OCI-LY7 (cell line): ENCODE data around the gene BICD2. TPM values are rescaled to one million over a fixed set of nuclear protein-coding genes. Genes with fewer than 3 reads are reported as not detected.

Experiments used
- BruUV-seq: library from RNA; stranded (reverse); fragments of 400-500 nt; replicated peaks from 2 replicates; lab custom pipeline; 2021; lab: Mats Ljungman, UMichigan
- CTCF ChIA-PET: fragments of 300-600 bp; sonication (Branson Sonifier 250); formaldehyde crosslinking; loops from one replicate; lab custom pipeline; 2022; ENCODE audit warnings: antibody characterized with exemption; ENCODE audit not compliant: unreplicated experiment; lab: Charles Lee
- POLR2A ChIA-PET: fragments of 300-600 bp; sonication (Branson Sonifier 250); formaldehyde crosslinking; loops from one replicate; lab custom pipeline; 2022; ENCODE audit warnings: antibody characterized with exemption; lab: Charles Lee
- DNase-seq: peaks from one replicate; pipeline ENCODE4 v3.0.0-alpha.2; 2015; ENCODE audit warnings: low spot score
- H2AFZ ChIP-seq: fragments of 200-600 bp; sonication (generic), shearing (Covaris generic); 2 replicates; pipeline ENCODE4 v1.6.1; 2014; ENCODE audit warnings: mild to moderate bottlenecking, antibody characterized with exemption, low read length, moderate library complexity
- H3K27ac ChIP-seq: fragments of 200-600 bp; sonication (generic); 2 replicates; pipeline ENCODE4 v1.5.1; 2014; ENCODE audit warnings: mixed run types, low read depth, mild to moderate bottlenecking, moderate library complexity, low read length, inconsistent platforms; ENCODE audit not compliant: poor library complexity, severe bottlenecking
- H3K36me3 ChIP-seq: fragments of 200-600 bp; sonication (generic); 2 replicates; pipeline ENCODE4 v1.6.1; 2014; ENCODE audit warnings: mild to moderate bottlenecking, antibody characterized with exemption, low read length, moderate library complexity, mixed read lengths; ENCODE audit not compliant: insufficient read depth
- H3K4me1 ChIP-seq: fragments of 200-600 bp; sonication (generic); 2 replicates; pipeline ENCODE4 v1.5.1; 2014; ENCODE audit warnings: mild to moderate bottlenecking, low read length; ENCODE audit not compliant: insufficient read depth, poor library complexity, severe bottlenecking
- H3K4me2 ChIP-seq: fragments of 200-600 bp; sonication (generic); 2 replicates; pipeline ENCODE4 v1.6.1; 2014; ENCODE audit warnings: mild to moderate bottlenecking, low read length
- H3K4me3 ChIP-seq: fragments of 200-600 bp; sonication (generic); 2 replicates; pipeline ENCODE4 v1.5.1; 2014; ENCODE audit warnings: mild to moderate bottlenecking, low read depth, low read length; ENCODE audit not compliant: poor library complexity, severe bottlenecking
- H3K79me2 ChIP-seq: fragments of 200-600 bp; sonication (generic); 2 replicates; pipeline ENCODE4 v1.6.1; 2016; ENCODE audit warnings: low read depth, mild to moderate bottlenecking, low read length, moderate library complexity, mixed read lengths; ENCODE audit not compliant: insufficient read depth
- H3K9me2 ChIP-seq: fragments of 200-600 bp; sonication (generic); 2 replicates; pipeline ENCODE4 v1.6.1; 2016; ENCODE audit warnings: mild to moderate bottlenecking, low read length, mixed read lengths; ENCODE audit not compliant: insufficient read depth
- H3K9me3 ChIP-seq: fragments of 200-600 bp; sonication (generic); 2 replicates; pipeline ENCODE4 v1.6.1; 2014; ENCODE audit warnings: mild to moderate bottlenecking, mixed run types, low read length, mixed read lengths
- H4K20me1 ChIP-seq: fragments of 200-600 bp; sonication (generic); 2 replicates; pipeline ENCODE4 v1.6.1; 2014; ENCODE audit warnings: mild to moderate bottlenecking, antibody characterized with exemption, low read length, moderate library complexity, mixed read lengths; ENCODE audit not compliant: insufficient read depth
- EZH2phosphoT487 ChIP-seq: fragments of 200-600 bp; sonication (generic); IDR thresholded peaks from 2 replicates; pipeline ENCODE4 v1.6.1; 2018; ENCODE audit warnings: low read depth, borderline replicate concordance, mild to moderate bottlenecking, mixed run types, antibody characterized with exemption, low read length, moderate library complexity, mixed read lengths
- intact Hi-C: fragments of 100-400 bp; cut with micrococcal nuclease; formaldehyde crosslinking; loops from one replicate; pipeline ENCODE4 v1.10.0; 2022; ENCODE audit not compliant: unreplicated experiment
- total RNA-seq, 2 experiments: library from RNA; depleted of rRNA in 1 of 2; stranded (reverse); fragments of >200 nt in 1 of 2; shearing (Covaris generic) in 1 of 2; gene quantifications; 2 replicates each; pipeline ENCODE4 v1.2.3, GENCODE V29; 2014 to 2022
- TF ChIP-seq, protein P1 (sequence below): fragments of 200-600 bp; sonication (generic); conservative IDR thresholded peaks from 2 replicates; pipeline ENCODE4 v1.5.1; 2014; ENCODE audit warnings: mild to moderate bottlenecking, antibody characterized with exemption, low read length, moderate library complexity, mixed read lengths

The BICD2 gene
- total RNA-seq, 2 experiments from 2014 or later, result 46.5 to 71.0 TPM

- Histone ChIP-seq H3K9me2 (no peaks in the 10 kb centered on the region), H2AFZ (no peak overlapping the region), H3K4me1 (peaks cover 77% of the 10 kb centered on the region), H3K4me3 (no peak overlapping the region), H3K4me2 (no peak overlapping the region), H3K79me2 (peaks cover 16% of the 10 kb centered on the region), H4K20me1 (no peaks in the 10 kb centered on the region), H3K36me3 (peaks cover 81% of the 10 kb centered on the region), H3K27ac (no peak overlapping the region), H3K9me3 (no peaks in the 10 kb centered on the region)
- intact Hi-C loops, result no loop called here
- ChIA-PET POLR2A (interaction anchor here (1.2 to 2.3 kb wide), 2 partner anchors 10 to 45 kb away, joined by 3 to 10 read pairs; partner anchors contain the start of gene BICD2), CTCF (interaction anchor here (0.5 kb wide), 1 partner anchor 68 kb away, joined by 3 read pairs; no protein-coding TSS in a partner anchor)
- no peak for DNase-seq
- TF ChIP-seq EZH2phosphoT487, result no peak
- TF ChIP-seq, protein P1, sequence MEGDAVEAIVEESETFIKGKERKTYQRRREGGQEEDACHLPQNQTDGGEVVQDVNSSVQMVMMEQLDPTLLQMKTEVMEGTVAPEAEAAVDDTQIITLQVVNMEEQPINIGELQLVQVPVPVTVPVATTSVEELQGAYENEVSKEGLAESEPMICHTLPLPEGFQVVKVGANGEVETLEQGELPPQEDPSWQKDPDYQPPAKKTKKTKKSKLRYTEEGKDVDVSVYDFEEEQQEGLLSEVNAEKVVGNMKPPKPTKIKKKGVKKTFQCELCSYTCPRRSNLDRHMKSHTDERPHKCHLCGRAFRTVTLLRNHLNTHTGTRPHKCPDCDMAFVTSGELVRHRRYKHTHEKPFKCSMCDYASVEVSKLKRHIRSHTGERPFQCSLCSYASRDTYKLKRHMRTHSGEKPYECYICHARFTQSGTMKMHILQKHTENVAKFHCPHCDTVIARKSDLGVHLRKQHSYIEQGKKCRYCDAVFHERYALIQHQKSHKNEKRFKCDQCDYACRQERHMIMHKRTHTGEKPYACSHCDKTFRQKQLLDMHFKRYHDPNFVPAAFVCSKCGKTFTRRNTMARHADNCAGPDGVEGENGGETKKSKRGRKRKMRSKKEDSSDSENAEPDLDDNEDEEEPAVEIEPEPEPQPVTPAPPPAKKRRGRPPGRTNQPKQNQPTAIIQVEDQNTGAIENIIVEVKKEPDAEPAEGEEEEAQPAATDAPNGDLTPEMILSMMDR, result no peak
- no TSS peak for BruUV-seq
These were observed 45.5 kb downstream of the BICD2 start for GRCh38 chr9:92719028-92719647.

DNA sequence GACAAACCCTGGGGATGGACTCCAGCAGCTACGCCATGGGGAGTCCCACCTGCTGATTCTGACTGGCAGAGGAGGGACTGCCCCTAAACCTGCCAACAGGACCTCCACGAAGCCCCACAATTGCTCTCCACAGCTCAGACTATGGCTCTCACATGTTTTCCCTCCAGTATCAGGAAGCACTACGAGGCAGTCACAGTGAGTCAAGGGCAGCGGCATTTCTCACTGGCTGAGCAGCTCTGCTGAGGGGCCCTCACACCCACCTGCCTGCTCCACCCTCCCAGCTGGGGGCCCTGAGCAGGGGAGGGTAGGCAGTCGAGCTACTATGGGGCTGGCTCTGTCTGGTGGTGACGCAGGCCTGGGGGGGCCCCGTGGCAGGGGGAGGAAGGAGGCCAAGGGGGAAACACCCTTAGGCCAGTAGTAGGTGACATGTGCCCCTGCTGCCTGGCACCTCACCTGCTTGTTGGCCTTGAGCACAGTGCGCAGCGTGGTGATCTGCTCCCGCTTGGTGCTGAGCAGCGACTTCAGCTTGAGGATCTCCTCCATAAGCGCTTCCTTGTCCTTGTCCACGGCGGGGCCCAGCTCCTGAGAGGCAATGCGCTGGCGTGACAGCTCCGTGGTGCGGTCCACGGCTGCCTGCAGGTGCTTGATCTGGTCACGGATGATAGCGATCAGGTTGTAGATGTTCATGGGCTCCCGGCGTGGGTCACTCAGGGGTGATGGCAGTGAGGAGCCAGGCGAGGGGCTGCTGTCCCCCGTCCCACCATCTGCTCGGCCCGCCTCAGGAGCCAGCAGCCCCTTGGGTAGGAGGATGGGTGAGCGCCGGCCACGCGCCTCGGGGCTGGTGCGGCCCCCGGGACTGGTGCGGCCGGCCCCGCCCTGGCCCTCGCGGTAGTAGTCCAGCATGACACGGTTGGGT lies 46.3 kb downstream of the BICD2 start:
- Histone ChIP-seq H3K27ac (peak overlapping the region; percentile 62), H3K9me2 (no peaks in the 10 kb centered on the region), H4K20me1 (no peaks in the 10 kb centered on the region), H3K79me2 (peaks cover 8% of the 10 kb centered on the region; the same call in 1 of the 2 replicates), H3K4me2 (peak overlapping the region; percentile 65), H3K4me1 (peaks cover 69% of the 10 kb centered on the region), H2AFZ (no peak overlapping the region), H3K4me3 (peak overlapping the region; percentile 33), H3K36me3 (peaks cover 89% of the 10 kb centered on the region), H3K9me3 (no peaks in the 10 kb centered on the region)
- intact Hi-C loops, result no loop called here
- CTCF ChIA-PET, result interaction anchor here (0.6 to 1.8 kb wide), 7 partner anchors 9 to 73 kb away, joined by 3 to 11 read pairs (median 5); no protein-coding TSS in a partner anchor
- no TSS peak for BruUV-seq
- POLR2A ChIA-PET, result interaction anchor here (0.8 to 2.3 kb wide), 8 partner anchors 8 to 73 kb away, joined by 3 to 11 read pairs (median 3); partner anchors contain the start of gene IPPK
- peak; percentile 57 for DNase-seq
- no peak for TF ChIP-seq EZH2phosphoT487
- TF ChIP-seq, protein P1, result no peak
